T47D (cell line): ENCODE measurements around the gene ITPK1.

ENCODE experiments used
- DNase-seq, 2 experiments: peaks; one replicate each; pipeline versions ENCODE4 v3.0.0 to v3.0.0-alpha.2; 2011 to 2012; ENCODE audit warnings: low read depth in 1 of 2, low spot score in 1 of 2
- JUND ChIP-seq: IDR thresholded peaks from 2 replicates; pipeline ENCODE4 v1.6.1; 2012; ENCODE audit warnings: low read depth
- in situ Hi-C: cut with HindIII; loops from 2 replicates; pipeline ENCODE4 v1.10.0; 2016; ENCODE audit warnings: low sequenced_read_pairs, low pct_unique_long_range_greater_than_20kb

The ITPK1 gene

DNA sequence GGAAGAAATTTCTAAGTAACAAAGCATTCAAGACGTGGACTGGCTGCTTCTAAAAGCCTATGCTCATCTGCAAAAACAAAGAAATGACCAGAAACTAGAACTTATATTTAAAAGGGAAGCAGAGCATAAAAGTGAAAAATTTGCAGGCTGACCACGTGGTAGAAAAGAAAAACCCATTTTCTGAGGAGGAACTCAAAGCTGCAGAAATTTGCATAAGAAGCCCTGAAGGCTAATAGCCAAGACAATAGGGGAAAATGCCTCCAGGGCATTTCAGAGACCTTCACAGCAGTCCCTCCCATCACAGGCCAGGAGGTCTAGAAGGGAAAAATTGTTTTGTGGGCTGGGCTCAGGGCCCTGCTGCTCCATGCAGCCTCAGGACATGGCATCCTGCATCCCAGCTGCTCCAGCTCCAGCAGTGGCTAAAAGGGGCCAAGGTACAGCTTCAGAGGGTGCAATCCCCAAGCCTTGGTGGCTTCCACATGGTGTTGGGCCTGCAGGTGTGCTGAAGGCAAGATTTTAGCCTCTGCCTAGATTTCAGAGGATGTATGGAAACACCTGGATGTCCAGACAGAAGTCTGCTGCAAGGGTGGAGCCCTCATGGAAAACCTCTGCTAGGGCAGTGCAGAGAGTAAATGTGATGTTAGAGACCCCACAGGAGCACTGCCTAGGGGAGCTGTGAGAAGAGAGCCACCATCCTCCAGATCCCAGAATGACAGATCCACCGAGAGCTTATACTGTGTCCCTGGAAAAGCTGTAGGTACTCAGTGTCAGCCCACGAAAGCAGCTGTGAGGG lies 137.3 kb downstream of the ITPK1 start:
- DNase-seq = no peak
- no peak for TF ChIP-seq JUND
- in situ Hi-C loops = no loop called here

DNA sequence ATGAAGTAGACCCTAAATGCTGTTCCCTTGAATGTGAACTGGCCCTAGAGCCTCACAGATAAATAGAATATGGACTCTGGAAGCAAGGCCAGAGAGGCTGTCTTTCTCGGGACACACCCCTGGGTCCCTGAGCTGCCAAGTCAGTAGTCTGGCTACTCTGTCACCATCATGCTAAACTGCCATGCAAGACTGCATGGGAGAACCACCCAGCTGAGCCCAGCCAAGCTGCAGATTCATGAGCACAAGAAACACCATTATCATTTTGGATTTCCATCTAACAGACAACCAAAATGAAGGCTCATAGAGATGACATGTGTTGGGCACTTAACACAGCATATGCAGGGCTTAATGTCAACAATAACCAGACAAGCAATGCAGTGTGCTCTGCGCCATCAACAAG lies 139.5 kb downstream of the ITPK1 start:
- in situ Hi-C loops = no loop called here
- TF ChIP-seq JUND = no peak
- no peak for DNase-seq

DNA sequence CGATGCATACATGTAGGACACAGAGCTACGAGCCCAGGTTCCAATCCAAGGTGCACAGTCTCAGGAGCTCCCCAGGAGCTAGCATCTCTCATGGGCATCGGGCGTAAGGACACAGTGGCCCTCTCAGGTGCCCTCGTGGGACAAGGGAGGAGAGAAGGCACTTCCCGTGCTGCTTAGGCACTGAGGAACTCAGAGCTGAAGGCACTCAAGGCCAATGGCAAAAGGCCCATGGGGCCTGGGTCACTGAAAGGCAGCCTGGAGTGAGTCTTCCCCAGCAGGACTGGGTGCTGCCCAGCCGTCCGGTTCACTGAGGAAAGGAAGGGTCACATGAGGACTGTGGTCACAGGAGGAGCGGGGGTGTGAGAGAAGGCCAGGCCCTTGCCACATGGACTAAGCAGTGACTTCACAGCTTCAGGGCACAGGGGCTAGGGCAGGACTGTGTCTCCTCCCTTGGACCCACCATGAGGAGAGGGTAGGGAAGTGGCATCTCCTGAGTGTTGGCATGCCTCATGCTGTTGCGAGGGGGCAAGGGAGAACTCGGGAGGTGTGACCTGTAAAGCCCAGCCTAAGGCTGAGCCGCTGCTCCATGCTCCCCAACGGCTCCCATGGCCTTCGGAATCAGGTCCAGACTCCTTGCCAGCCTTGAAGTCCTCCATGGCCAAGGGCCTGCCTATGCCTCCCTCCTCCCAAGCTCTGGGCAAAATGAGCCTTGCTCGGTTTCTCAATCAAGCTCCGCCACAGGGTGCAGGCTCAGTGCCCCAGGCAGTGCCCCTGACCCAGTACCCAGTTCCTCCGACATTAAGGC lies 141.0 kb downstream of the ITPK1 start:
- in situ Hi-C loops = no loop called here
- TF ChIP-seq JUND = no peak
- DNase-seq = peak in 1 of 2 experiments; percentile 27

- in situ Hi-C loops = no loop called here
- DNase-seq = peak; percentile 50 to 87
- TF ChIP-seq JUND = no peak
Observed at GRCh38 chr14:92973798-92974372, 141.8 kb downstream of the ITPK1 start.

DNA sequence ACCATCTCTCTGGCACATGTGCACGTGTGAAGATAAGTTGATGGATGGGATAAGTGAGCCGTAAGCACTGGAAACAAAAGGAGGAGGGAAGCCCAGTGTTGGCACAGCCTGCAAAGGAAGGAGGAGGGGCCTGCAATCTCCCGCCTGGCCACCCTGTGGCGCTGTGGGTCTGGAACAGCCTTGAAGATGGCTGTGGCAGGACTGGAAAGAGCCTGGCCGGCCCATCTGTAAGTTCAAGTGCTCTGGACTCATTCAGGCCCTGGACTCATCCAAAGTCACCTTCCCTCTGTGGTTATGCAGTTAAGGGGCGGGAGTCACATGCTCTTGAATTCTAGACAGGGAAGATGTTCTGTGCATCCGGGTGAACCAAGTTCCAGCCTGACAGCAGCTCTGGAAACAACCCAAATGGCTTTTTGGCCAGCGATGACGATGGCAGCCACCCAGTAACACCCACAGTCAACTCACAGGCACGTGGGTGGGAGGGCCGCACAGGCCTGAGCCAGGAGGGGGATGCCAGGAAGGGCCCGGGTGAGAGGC lies 142.4 kb downstream of the ITPK1 start:
- peak; percentile 64 to 91 for DNase-seq
- no peak for TF ChIP-seq JUND
- in situ Hi-C loops = no loop called here

GRCh38 chr14:92971601-92972180 lies 144.0 kb downstream of the ITPK1 start:
- no peak for DNase-seq
- TF ChIP-seq JUND = no peak
- in situ Hi-C loops = no loop called here

- no peak for DNase-seq
- in situ Hi-C loops = no loop called here
- TF ChIP-seq JUND = no peak
Observed at GRCh38 chr14:92970271-92970670, 145.5 kb downstream of the ITPK1 start.

DNA sequence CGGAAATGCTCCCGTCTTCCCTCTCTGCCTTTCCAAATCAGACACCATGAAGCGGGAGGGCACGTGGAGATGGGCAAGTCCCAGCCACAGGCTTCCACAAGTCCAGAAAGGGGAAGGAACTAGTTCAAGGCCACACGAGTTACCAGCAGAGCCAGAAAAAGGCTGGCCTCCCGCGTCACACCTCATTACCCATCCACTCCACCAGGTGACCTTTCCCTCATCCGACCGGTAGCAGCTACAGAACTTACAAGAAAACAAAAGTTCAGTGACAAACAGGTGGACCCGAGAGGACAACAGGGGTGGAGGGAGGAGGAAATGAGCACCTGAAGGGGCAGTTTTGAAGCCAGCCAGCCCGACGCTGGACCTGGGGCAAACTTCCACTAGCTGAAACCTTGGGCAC lies 145.9 kb downstream of the ITPK1 start:
- peak in 1 of 2 experiments; percentile 37 for DNase-seq
- TF ChIP-seq JUND = no peak
- in situ Hi-C loops = no loop called here

DNA sequence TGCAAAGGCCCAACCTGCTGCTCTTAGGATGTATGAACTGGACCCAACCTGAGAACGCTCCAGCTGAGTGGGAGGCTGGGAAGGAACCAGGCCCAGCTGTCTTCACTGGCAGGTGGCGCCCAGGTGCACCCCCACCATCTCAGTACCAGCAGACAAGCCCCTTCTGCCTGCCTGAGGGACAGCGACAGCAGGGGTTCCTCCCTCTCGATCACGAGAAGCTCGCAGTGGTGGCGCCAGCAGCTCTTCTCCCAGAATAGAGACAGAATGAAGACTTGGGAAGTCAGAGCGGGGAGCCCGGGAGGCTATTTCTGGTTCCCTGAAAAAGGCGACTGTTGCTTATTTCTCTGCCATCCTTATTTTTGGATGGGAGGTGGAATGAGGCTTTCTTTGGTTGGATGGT lies 146.3 kb downstream of the ITPK1 start:
- DNase-seq = no peak
- no peak for TF ChIP-seq JUND
- in situ Hi-C loops = no loop called here

GRCh38 chr14:92968291-92969020 lies 147.3 kb downstream of the ITPK1 start:
- in situ Hi-C loops = no loop called here
- TF ChIP-seq JUND = no peak
- DNase-seq = no peak

DNA sequence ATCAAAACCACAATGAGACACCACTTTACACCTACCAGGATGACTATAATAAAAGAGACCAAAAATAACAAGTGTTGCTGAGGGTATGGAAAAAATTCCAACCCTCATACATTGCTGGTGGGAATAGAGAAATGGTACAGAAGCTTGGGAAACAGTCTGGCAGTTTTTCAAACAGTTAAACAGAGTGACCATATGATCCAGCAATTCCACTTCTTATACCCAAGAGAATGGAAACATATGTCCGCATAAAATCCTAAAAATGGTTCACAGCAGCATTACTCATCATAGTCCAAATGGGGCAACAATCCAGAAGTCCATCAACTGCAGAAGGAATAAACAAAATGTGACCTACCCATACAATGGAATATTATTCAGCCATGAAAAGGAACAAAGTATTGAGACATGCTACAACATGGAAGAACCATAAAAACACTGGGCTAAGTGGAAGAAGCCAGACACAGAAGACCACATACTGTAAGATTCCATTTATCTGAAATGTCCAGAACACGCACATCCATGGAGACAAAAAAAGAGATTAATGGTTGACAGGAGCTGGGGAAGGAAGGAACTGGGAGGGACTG lies 148.3 kb downstream of the ITPK1 start:
- DNase-seq = no peak
- in situ Hi-C loops = no loop called here
- no peak for TF ChIP-seq JUND
